Gastrocnemius medialis (tissue), 4 donors: ENCODE data around the gene PLA2G2D. TPM values are rescaled to one million over a fixed set of nuclear protein-coding genes. Genes with fewer than 3 reads are reported as not detected.
A peak's percentile ranks its signal among the peaks of the same experiment; 100 is the strongest.

Experiments used
- ATAC-seq, 2 donors: fragments of 150-250 bp; one replicate each; pipeline ENCODE4 v1.9.1; 2016
- DNase-seq, 2 donors: peaks; one replicate each; pipeline ENCODE4 v3.0.0-alpha.2; 2019
- H3K27ac ChIP-seq, 4 donors: fragments of 200-600 bp; sonication (generic); 1 replicate in 1 of 4; 2 replicates in 3 of 4; pipeline ENCODE4 v1.5.1; 2016 to 2018; ENCODE audit warnings: mild to moderate bottlenecking in 2 of 4, moderate library complexity in 1 of 4
- H3K27me3 ChIP-seq, 3 donors: fragments of 200-600 bp; sonication (generic) in 2 of 3; 1 replicate in 1 of 3; 2 replicates in 2 of 3; pipeline versions ENCODE4 v1.5.1 to v1.6.0; 2016 to 2019; ENCODE audit warnings: mild to moderate bottlenecking in 1 of 3, moderate library complexity in 1 of 3
- H3K36me3 ChIP-seq, 2 donors: fragments of 200-600 bp; sonication (generic) in 1 of 2; one replicate each; pipeline ENCODE4 v1.5.1; 2017 to 2018
- H3K4me1 ChIP-seq, 2 donors: fragments of 200-600 bp; sonication (generic) in 1 of 2; one replicate each; pipeline ENCODE4 v1.5.1; 2016 to 2017; ENCODE audit warnings: mild to moderate bottlenecking in 2 of 2
- H3K4me3 ChIP-seq, 4 donors: fragments of 200-600 bp; sonication (generic) in 3 of 4; 1 replicate in 1 of 4; 2 replicates in 3 of 4; pipeline ENCODE4 v1.5.1; 2016 to 2019; ENCODE audit warnings: mild to moderate bottlenecking in 2 of 4
- H3K9me3 ChIP-seq, 3 donors: fragments of 200-600 bp; sonication (generic) in 2 of 3; 1 replicate in 1 of 3; 2 replicates in 2 of 3; pipeline ENCODE4 v1.5.1; 2016 to 2019
- POLR2A ChIP-seq, 2 donors: fragments of 450-650 bp; IDR thresholded peaks; one replicate each; pipeline ENCODE4 v1.6.1; 2017; ENCODE audit warnings: antibody characterized with exemption in 2 of 2, mild to moderate bottlenecking in 2 of 2, moderate library complexity in 2 of 2
- in situ Hi-C, 4 donors: fragments of 200-750 bp; cut with MboI; loops; one replicate each; pipeline versions ENCODE4 v1.15.0 to v1.8.0; 2017; ENCODE audit warnings: low sequenced_read_pairs in 4 of 4
- intact Hi-C: fragments of 100-400 bp; cut with DNase I; formaldehyde crosslinking; loops from one replicate; pipeline ENCODE4 v1.15.1; 2023; ENCODE audit warnings: low total_unique reads
- total RNA-seq, 4 donors: library from RNA; depleted of rRNA; stranded (reverse); fragments of >200 nt; gene quantifications; one replicate each; pipeline versions ENCODE4 v1.1.0 to v1.2.3, GENCODE V29; 2016
- TF ChIP-seq, protein P1 (sequence below), 5 experiments: fragments of 450-650 bp in 3 of 5; fragments of 200-600 bp in 2 of 5; sonication (generic) in 2 of 5; IDR thresholded peaks in 4 of 5; conservative IDR thresholded peaks in 1 of 5; 1 replicate in 4 of 5; 2 replicates in 1 of 5; pipeline ENCODE4 v1.5.1; 2016 to 2019; ENCODE audit warnings: antibody characterized with exemption in 5 of 5, mild to moderate bottlenecking in 3 of 5, moderate library complexity in 3 of 5

PLA2G2D gene
- total RNA-seq, 4 donors from 2014 or later, result not detected

DNA sequence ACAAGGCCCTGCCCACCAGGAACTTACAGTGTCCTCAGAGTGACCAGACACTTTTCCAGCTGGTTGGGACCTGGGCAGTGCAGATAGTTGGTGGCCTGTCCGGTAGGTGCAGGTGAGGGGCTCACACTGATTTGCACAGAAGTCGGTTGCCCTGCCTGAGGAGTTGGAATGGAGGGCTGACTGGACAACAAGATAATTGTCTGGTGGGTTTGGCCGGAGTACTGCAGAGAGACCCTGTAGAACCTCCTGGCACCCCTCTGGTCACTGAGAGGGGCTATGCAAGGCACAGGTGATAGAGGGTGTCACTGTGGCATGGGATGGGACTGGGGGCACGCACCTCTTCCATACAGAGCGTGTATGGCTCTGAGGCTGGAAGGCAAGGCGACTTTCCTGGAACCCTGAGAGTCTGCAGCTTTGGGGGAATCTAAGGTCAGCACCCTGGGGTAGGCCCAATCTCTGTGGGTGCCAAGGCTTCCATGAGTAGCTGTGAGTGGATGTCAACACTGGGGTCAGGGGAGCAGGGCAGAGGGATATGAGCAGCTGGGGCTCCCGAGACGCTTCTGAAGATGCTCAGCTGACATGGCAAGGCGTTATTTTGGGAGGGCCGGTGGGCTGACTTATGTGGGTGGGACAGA is 7.6 kb upstream of the PLA2G2D start:
- Histone ChIP-seq H3K4me3 (no peak overlapping the region), H3K9me3 (no peaks in the 10 kb centered on the region), H3K36me3 (no peaks in the 10 kb centered on the region), H3K27ac (no peak overlapping the region), H3K4me1 (no peaks in the 10 kb centered on the region), H3K27me3 (peaks cover 0 to 3% (median 0%) of the 10 kb centered on the region in 3 donors)
- in situ Hi-C loops (no loop called here), intact Hi-C loops (no loop called here)
- ATAC-seq (no peak), DNase-seq (no peak)
- TF ChIP-seq, protein P1, sequence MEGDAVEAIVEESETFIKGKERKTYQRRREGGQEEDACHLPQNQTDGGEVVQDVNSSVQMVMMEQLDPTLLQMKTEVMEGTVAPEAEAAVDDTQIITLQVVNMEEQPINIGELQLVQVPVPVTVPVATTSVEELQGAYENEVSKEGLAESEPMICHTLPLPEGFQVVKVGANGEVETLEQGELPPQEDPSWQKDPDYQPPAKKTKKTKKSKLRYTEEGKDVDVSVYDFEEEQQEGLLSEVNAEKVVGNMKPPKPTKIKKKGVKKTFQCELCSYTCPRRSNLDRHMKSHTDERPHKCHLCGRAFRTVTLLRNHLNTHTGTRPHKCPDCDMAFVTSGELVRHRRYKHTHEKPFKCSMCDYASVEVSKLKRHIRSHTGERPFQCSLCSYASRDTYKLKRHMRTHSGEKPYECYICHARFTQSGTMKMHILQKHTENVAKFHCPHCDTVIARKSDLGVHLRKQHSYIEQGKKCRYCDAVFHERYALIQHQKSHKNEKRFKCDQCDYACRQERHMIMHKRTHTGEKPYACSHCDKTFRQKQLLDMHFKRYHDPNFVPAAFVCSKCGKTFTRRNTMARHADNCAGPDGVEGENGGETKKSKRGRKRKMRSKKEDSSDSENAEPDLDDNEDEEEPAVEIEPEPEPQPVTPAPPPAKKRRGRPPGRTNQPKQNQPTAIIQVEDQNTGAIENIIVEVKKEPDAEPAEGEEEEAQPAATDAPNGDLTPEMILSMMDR (IDR thresholded peaks at IDR 0.05 in 4 of 5, conservative IDR thresholded peaks at IDR 0.05 in 1 of 5), result no peak
- TF ChIP-seq POLR2A (IDR thresholded peaks at IDR 0.05), result no peak

DNA sequence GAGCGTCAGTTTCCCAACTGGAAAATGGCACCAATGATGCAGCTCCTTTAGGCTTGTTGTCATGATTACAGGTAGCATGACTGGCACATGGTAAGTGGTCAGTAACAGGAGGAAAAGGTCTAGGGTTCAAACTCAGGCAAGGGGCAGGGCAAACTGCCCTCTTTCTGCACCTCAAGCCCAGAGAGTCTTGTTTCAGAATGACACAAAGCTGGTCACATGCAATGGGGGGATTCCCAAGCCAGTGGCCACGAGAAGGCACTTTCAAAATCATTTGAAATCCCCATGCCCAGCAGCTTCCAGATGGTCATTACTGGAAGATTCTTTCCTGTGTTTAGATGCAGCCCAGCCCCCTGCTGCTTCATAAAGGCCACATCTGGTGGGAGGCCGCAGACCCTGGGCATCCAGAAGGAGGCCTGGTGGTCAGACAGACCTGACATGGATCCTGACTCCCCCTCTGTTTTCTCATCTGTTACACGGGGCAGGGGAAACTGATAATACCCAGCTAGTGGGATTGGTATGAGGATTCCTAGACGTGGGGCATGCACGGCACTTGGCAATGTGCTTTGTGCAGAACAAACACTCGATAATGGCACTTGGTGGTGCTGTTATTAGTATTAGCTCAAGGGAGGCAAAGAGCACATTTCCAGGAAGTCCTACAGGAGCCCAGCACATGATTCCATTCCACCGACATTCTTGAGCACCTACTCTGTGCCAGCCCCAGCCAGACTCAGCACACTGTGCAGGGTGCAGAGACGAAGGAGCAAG is 6.9 kb upstream of the PLA2G2D start:
- H3K9me3 ChIP-seq, result no peaks in the 10 kb centered on the region
- in situ Hi-C loops (no loop called here), intact Hi-C loops (no loop called here)
- TF ChIP-seq, protein P1 (IDR thresholded peaks at IDR 0.05 in 4 of 5, conservative IDR thresholded peaks at IDR 0.05 in 1 of 5), result no peak
- TF ChIP-seq POLR2A (IDR thresholded peaks at IDR 0.05), result no peak
- DNase-seq (no peak), ATAC-seq (no peak)
- no peaks in the 10 kb centered on the region for H3K4me1 ChIP-seq
- no peaks in the 10 kb centered on the region for H3K36me3 ChIP-seq
- H3K4me3 ChIP-seq, result no peak overlapping the region
- no peak overlapping the region for H3K27ac ChIP-seq
- H3K27me3 ChIP-seq, result peaks cover 0 to 3% (median 0%) of the 10 kb centered on the region in 3 donors

DNA sequence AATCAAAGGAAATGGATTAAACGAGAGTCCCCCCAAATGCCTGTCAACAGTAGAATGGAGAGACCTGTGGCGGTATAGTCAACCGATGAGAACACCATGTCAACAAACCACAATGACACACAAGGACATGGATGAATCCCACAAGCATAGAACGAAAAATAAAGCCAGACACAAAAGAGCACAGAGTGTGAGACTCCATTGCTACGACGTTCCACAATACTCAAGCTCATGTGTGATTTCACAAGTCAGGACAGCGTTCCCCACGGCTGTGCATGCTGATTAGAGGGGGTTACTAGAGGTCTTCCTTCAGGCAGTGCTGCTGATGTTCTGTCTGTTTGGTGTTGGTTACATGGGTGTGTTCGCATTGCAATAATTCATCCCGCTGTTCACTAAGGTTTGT is 5.8 kb upstream of the PLA2G2D start:
- no peaks in the 10 kb centered on the region for H3K4me1 ChIP-seq
- intact Hi-C loops, result loop anchor here (2.0 kb wide), 1 partner anchor 28 kb away; no protein-coding TSS in a partner anchor
- no peaks in the 10 kb centered on the region for H3K9me3 ChIP-seq
- H3K36me3 ChIP-seq, result no peaks in the 10 kb centered on the region
- H3K27ac ChIP-seq, result no peak overlapping the region
- DNase-seq (no peak), ATAC-seq (peak in 1 of 2 donors; percentile 55)
- in situ Hi-C loops, result no loop called here
- peaks cover 0 to 3% (median 0%) of the 10 kb centered on the region in 3 donors for H3K27me3 ChIP-seq
- no peak for TF ChIP-seq POLR2A (IDR thresholded peaks at IDR 0.05)
- TF ChIP-seq, protein P1 (IDR thresholded peaks at IDR 0.05 in 4 of 5, conservative IDR thresholded peaks at IDR 0.05 in 1 of 5), result no peak
- no peak overlapping the region for H3K4me3 ChIP-seq

DNA sequence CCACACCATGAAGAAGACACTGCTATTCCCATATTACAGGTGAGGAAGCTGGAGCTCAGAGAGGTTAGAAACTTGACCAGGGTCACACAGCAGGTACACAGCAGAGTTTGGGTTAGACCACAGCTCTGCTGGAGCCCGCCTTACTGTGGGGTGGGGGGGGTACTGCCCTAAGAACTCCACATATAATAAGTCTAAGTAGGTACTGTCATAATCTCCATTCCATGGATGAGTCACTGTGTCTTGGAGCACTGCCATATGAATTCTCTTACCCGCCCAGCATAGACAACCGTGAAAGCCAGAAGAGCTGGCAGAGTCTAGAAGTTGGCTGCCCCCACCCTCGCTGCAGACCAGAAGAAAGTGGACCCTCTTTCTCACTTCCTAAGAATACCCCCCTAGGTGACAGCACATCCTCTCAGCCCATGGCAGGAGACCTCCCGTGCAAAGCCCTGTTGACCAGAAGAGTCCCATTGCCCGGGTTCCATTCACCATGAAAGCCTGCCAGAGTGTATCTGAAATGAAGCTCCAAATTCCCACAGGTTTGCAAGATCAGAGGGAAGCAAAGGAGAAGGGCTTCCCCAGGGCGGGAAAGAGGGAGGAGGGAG is 5.2 kb upstream of the PLA2G2D start:
- no peak for DNase-seq
- no peaks in the 10 kb centered on the region for H3K9me3 ChIP-seq
- H3K27me3 ChIP-seq, result peaks cover 0 to 3% (median 0%) of the 10 kb centered on the region in 3 donors
- H3K27ac ChIP-seq, result no peak overlapping the region
- intact Hi-C loops (loop anchor here (2.0 kb wide), 1 partner anchor 28 kb away; no protein-coding TSS in a partner anchor), in situ Hi-C loops (no loop called here)
- ATAC-seq, result peak; percentile 74 to 80
- no peak overlapping the region for H3K4me3 ChIP-seq
- no peaks in the 10 kb centered on the region for H3K36me3 ChIP-seq
- TF ChIP-seq, protein P1 (IDR thresholded peaks at IDR 0.05 in 4 of 5, conservative IDR thresholded peaks at IDR 0.05 in 1 of 5), result no peak
- TF ChIP-seq POLR2A (IDR thresholded peaks at IDR 0.05), result no peak
- no peaks in the 10 kb centered on the region for H3K4me1 ChIP-seq
